HFFc6 (cell line): ENCODE data around the gene CPT1B. TPM values are rescaled to one million over a fixed set of nuclear protein-coding genes. Genes with fewer than 3 reads are reported as not detected.

Experiments
- DNase-seq: peaks from one replicate; pipeline ENCODE4 v3.0.0-alpha.2; 2018
- H3K27ac Mint-ChIP-seq: 2 replicates; pipeline ENCODE4 v1.8.0; 2020; ENCODE audit warnings: mild to moderate bottlenecking, mixed read lengths
- H3K27me3 Mint-ChIP-seq: 2 replicates; pipeline ENCODE4 v1.8.0; 2021; ENCODE audit warnings: mild to moderate bottlenecking, moderate library complexity, mixed read lengths; ENCODE audit not compliant: insufficient read depth
- H3K36me3 Mint-ChIP-seq: 2 replicates; pipeline ENCODE4 v1.8.0; 2021; ENCODE audit warnings: low read depth, mixed read lengths
- H3K4me1 Mint-ChIP-seq: 2 replicates; pipeline ENCODE4 v1.8.0; 2020; ENCODE audit warnings: low read depth, mixed read lengths
- H3K4me3 Mint-ChIP-seq: 2 replicates; pipeline ENCODE4 v1.8.0; 2020; ENCODE audit warnings: mild to moderate bottlenecking, moderate library complexity, mixed read lengths
- H3K9me3 Mint-ChIP-seq: 2 replicates; pipeline ENCODE4 v1.8.0; 2020; ENCODE audit warnings: mild to moderate bottlenecking, mixed read lengths
- long read RNA-seq: library from polyadenylated mRNA; unstranded; transcript quantifications from one replicate; pipeline ENCODE4 v2.0.0, GENCODE V29; 2019
- total RNA-seq, 6 experiments: library from RNA; stranded (reverse); fragmentation: NEBNext Ultra II Directional; extraction: Animal tissue kit (Norgen Biotek cat#: 25700); gene quantifications; 2 replicates in 1 of 6; 3 replicates in 5 of 6; pipeline ENCODE4 v1.2.3, GENCODE V29; 2021
- TF ChIP-seq, protein P1 (sequence below): fragments of 200-600 bp; sonication (generic); IDR thresholded peaks from 2 replicates; pipeline ENCODE4 v1.5.0; 2021; ENCODE audit warnings: antibody characterized with exemption, mild to moderate bottlenecking

CPT1B gene
- 1 to 10 TPM in 5 of 6 experiments, under 1 TPM in 1; 0.82 to 3.0 (median 1.5) TPM for total RNA-seq
- long read RNA-seq: 0 reads

DNA sequence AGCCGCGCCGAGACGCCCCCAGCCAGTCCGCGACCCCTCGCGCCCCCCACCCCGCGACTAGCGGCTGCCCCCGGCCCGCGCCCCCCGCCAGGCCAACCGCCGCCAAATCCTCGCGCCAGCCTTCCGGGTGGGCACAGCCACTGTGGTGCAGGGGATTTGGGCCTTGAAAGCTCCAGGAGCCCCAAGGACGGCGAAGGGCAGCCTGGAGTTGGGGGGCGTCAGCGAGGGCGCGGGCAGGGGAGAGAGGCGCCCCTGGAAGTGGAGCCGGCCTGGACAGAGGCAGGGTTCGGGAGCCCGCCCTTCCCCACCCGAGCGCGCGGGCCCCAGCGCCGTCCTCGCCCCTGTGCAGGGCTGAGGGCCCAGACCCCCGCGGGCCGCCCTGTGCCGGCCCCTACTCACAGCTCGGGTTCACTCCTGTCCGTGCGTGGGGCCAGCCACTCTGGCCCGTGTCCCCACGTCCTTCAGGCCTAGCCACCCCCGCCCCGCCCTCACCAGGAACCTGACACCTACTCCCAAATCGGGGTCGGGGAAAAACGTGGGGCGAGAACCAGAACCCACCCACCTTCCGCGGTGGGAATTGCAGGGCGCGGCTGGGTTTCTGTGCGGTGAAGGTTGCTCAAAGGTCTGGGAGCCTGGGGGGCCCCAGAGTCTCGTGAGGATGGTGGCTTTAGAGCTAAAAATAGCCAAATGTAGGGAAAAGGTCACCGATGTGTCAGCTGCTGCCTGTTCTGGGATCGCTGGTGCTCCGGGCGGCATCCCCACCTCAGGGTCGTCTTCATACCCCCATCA is at the start of gene CPT1B:
Gene CPT1B (minus strand): TSS at position 441 of the 789 bp plus-strand sequence. CDS start 512 bp downstream, outside the sequence.
- peaks cover 15% of the 10 kb centered on the region for H3K27me3 Mint-ChIP-seq
- H3K27ac Mint-ChIP-seq: 0 out of 2 replicates have a peak within 1 kb of the TSS, but pooled peaks have one; percentile 7
- TF ChIP-seq, protein P1, sequence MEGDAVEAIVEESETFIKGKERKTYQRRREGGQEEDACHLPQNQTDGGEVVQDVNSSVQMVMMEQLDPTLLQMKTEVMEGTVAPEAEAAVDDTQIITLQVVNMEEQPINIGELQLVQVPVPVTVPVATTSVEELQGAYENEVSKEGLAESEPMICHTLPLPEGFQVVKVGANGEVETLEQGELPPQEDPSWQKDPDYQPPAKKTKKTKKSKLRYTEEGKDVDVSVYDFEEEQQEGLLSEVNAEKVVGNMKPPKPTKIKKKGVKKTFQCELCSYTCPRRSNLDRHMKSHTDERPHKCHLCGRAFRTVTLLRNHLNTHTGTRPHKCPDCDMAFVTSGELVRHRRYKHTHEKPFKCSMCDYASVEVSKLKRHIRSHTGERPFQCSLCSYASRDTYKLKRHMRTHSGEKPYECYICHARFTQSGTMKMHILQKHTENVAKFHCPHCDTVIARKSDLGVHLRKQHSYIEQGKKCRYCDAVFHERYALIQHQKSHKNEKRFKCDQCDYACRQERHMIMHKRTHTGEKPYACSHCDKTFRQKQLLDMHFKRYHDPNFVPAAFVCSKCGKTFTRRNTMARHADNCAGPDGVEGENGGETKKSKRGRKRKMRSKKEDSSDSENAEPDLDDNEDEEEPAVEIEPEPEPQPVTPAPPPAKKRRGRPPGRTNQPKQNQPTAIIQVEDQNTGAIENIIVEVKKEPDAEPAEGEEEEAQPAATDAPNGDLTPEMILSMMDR: peak; percentile 17; the same call in 1 of the 2 replicates
- H3K9me3 Mint-ChIP-seq: no peaks in the 10 kb centered on the region
- H3K4me3 Mint-ChIP-seq: no peak within 1 kb of the TSS
- peaks cover 8% of the 10 kb centered on the region for H3K4me1 Mint-ChIP-seq
- no peaks in the 10 kb centered on the region for H3K36me3 Mint-ChIP-seq
- DNase-seq: no peak

DNA sequence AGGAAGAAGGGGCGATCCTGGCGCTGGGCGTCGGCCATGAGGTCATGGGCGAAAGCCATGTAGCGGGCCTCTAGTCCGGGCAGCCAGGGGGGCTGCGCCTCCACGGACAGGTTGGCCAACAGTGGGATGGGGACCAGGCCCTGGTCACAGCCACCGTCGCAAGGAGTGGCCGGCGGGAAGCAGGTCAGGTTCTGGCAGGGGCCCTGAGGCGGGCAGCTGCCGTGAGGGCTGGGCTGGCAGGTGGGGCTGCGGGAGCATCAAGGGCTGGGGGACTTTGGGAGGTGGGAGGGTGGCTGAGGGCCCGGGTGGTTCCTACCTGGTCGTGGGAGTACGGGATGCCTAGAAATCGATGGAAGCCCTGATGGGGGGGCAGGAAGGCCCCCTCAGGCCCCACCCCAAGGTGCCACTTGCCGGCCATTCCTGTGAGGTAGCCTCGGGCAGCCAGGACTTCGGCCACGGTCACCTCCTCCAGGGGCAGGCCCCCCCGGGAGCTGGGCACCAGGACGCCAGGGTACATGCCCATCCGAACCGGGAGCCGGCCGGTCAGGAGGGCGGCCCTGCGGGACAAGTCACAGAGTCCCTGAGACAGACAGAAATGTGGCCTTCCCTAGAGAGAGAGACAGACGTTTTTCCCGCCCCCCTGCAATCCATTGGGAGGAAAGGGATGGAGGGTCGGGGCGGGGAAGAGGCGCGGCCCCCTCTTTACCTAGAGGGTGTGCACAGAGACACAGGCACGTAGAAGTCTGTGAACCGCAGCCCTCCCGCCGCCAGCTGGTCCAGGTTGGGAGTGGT is 48.8 kb upstream of the CPT1B start:
- Mint-ChIP-seq H3K27me3 (peaks cover 2% of the 10 kb centered on the region), H3K27ac (no peak overlapping the region), H3K9me3 (no peaks in the 10 kb centered on the region), H3K4me3 (peak overlapping the region; percentile 84), H3K36me3 (no peaks in the 10 kb centered on the region), H3K4me1 (peaks cover 17% of the 10 kb centered on the region)
- no peak for DNase-seq
- TF ChIP-seq, protein P1: no peak

DNA sequence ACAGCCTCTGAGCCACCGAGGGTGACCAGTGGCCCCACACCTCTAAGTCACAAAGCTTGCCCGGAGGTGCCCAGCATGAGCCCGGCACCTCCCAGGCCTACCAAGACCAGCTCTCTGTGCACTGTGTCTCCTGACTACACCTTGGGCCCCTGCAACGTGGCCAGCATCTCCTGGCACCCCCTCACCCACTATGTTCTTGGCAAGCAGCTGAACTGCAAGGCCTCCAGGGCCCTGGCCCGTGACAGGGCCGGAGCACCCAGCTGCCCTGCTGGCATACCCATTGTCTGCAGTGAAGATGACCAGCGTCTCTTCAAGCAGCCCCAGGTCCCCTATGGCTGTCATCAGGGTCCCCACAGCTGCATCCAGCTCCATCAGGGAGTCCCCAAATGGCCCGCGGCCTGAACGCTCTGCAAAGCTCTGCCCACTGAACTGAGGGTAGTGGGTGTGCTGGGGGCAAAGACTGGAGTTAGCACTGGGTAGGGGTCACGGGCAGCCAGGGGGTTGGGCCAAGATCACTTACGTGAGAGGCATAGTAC is 48.2 kb upstream of the CPT1B start:
- TF ChIP-seq, protein P1: no peak
- no peaks in the 10 kb centered on the region for H3K9me3 Mint-ChIP-seq
- H3K27ac Mint-ChIP-seq: no peak overlapping the region
- no peaks in the 10 kb centered on the region for H3K36me3 Mint-ChIP-seq
- H3K4me3 Mint-ChIP-seq: peak overlapping the region; percentile 61
- peaks cover 2% of the 10 kb centered on the region for H3K27me3 Mint-ChIP-seq
- peaks cover 24% of the 10 kb centered on the region for H3K4me1 Mint-ChIP-seq
- no peak for DNase-seq

DNA sequence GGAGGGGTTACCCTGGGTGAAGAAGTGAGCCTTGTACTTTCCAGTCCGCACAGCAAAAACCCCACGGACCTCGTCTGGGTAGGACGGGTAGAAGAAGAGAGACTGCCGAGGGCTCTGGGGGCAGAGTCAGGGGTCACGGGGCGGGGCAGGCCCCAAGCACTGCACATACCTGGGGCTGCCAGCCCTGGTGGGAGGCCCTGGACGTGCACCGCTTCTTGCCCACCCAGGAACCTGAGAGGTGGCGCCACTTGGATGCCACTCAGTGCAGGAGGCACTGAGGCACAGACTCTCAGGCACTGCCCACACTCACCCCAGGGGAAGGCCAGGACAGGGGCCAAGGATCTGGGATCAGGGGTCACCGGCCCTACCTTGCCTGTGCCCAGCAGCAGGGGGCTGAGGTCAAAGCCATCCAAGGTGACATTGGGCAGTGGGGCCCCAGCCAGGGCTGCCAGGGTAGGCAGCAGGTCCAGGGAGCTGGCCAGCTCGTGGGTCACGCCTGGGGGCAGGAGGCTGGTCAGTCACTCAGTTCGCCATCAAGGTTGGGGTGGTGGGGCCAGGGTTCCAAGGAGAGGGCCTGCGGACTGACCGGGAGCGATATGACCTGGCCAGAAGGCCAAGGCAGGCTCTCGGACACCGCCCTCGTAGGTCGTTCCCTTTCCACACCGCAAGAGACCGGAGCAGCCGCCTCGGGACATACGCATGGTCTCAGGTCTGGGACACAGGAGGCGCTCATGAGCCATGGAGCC is 47.5 kb upstream of the CPT1B start:
- Mint-ChIP-seq H3K4me3 (no peak overlapping the region), H3K4me1 (peaks cover 30% of the 10 kb centered on the region), H3K9me3 (no peaks in the 10 kb centered on the region), H3K27me3 (peaks cover 2% of the 10 kb centered on the region), H3K27ac (no peak overlapping the region), H3K36me3 (no peaks in the 10 kb centered on the region)
- TF ChIP-seq, protein P1: peak; percentile 41; the same call in 1 of the 2 replicates
- no peak for DNase-seq

DNA sequence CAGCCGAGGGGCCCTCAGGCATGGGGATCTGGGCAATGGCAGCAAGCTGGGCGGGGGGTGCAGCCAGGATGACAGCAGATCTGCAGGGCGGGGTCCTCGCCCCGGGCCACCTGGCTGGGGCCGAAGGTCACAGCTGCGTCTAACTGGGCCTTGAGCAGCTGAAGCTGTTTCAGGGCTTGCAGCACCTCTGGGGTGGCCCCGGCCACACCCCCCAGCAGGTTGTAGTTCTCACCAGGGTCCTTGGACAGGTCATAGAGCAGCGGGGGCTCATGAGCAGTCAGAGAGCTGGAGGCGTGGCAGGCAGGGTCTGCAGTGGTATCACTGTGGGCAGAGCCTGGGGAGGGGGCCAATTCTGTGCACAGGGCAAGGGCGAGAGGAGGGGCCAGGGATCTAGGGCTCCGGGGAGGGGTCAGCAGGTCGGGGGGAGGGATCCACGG is 46.9 kb upstream of the CPT1B start:
- no peaks in the 10 kb centered on the region for H3K36me3 Mint-ChIP-seq
- TF ChIP-seq, protein P1: no peak
- peaks cover 31% of the 10 kb centered on the region for H3K4me1 Mint-ChIP-seq
- no peaks in the 10 kb centered on the region for H3K9me3 Mint-ChIP-seq
- no peak overlapping the region for H3K27ac Mint-ChIP-seq
- H3K27me3 Mint-ChIP-seq: peaks cover 2% of the 10 kb centered on the region
- no peak for DNase-seq
- no peak overlapping the region for H3K4me3 Mint-ChIP-seq
